ENCODE results near the gene LCLAT1. TPM values are rescaled to one million over a fixed set of nuclear protein-coding genes. Genes with fewer than 3 reads are reported as not detected.

LCLAT1 gene
- total RNA-seq, 4 donors from 2014 or later = 24.9 to 62.9 (median 36.3) TPM

DNA sequence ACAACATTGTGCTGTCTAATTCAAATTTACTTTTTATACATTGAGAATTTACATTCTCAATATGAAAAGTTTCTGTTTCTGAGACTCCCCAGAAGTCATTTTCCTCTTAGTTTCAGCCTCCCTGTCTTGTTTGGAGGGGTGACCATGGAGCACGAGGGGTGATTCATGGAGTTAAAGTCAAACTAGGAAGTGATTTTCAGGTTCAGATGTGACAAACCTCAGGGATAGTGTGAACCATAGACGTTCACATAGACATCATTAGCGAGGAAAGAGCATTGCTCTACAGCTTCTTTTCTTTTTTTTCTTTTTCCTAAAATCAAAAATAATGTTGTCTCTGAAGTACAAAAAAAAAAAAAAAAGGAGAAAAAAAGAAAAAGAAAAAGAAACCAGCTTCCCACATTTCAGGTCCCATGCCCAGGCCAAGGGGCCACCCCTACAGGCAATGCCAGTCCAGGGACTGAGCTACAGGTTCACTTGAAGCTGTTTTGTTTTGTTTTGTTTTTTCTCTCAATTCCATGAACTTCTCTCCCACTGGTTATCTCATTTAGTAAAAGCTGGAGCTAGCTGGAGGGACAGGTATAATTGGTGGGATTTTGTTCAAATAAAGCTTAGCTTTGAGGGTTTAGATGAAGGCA is 18.1 kb upstream of the LCLAT1 start:
- Histone ChIP-seq H3K9me3 (no peaks in the 10 kb centered on the region), H3K27ac (replicated peaks in 1 of 4) (no peak overlapping the region), H3K36me3 (no peaks in the 10 kb centered on the region), H3K27me3 (no peaks in the 10 kb centered on the region), H3K4me3 (no peak overlapping the region), H3K4me1 (peaks cover 0 to 27% (median 19%) of the 10 kb centered on the region in 4 donors)
- intact Hi-C loops (cut with DNase I) = no loop called here
- TF ChIP-seq EP300 (IDR thresholded peaks at IDR 0.05) (no peak), POLR2A (IDR thresholded peaks at IDR 0.05; ENCODE audit: low read depth) (no peak), POLR2AphosphoS5 (IDR thresholded peaks at IDR 0.05) (no peak)
- TF ChIP-seq, protein P1, sequence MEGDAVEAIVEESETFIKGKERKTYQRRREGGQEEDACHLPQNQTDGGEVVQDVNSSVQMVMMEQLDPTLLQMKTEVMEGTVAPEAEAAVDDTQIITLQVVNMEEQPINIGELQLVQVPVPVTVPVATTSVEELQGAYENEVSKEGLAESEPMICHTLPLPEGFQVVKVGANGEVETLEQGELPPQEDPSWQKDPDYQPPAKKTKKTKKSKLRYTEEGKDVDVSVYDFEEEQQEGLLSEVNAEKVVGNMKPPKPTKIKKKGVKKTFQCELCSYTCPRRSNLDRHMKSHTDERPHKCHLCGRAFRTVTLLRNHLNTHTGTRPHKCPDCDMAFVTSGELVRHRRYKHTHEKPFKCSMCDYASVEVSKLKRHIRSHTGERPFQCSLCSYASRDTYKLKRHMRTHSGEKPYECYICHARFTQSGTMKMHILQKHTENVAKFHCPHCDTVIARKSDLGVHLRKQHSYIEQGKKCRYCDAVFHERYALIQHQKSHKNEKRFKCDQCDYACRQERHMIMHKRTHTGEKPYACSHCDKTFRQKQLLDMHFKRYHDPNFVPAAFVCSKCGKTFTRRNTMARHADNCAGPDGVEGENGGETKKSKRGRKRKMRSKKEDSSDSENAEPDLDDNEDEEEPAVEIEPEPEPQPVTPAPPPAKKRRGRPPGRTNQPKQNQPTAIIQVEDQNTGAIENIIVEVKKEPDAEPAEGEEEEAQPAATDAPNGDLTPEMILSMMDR (IDR thresholded peaks at IDR 0.05) = no peak
- DNase-seq (ENCODE audit: extremely low spot score) = no peak
- WGBS = 86% methylated on average over 3 of the region's 3 CpGs

DNA sequence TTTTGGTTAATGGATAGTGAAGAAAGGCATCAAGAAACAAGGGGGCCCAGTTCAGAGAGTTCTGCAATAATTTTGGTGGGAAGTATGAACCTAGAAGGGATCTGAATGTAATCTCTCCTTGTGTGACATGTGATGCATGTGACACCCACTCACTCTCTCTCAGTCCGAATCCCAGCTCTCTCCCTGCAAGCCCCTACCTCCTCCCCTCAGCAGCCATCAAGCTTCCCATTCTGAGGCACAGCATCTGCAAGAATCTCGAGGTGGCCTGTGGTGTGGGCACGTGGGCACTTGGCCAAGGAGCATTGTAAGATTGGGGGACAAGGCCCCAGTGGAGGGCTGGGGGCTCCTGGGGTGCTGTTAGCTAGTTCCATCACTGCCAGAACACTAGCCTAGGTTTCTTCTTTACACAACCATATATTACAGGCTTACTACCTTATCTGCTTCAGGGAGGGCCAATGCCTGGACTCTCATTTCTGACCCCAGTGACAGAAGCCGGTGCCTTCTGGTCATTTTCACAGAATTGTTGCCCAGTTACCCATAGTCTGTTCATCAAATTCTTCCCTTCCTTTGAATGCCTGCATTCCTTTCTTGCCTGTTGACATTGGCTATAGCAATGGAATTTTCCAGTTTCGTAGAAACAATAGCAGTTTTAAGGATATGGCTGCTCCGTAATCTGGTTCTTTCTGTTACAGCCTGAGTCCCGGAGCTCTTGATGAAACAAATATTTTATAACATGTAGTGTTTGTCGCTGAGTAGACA is 13.3 kb upstream of the LCLAT1 start:
- Histone ChIP-seq H3K36me3 (no peaks in the 10 kb centered on the region), H3K4me1 (peaks cover 12 to 15% (median 14%) of the 10 kb centered on the region in 4 donors), H3K27me3 (no peaks in the 10 kb centered on the region), H3K4me3 (no peak overlapping the region), H3K27ac (replicated peaks in 1 of 4) (peak overlapping the region in 3 of 4 donors; percentile 48 to 76 (median 56)), H3K9me3 (no peaks in the 10 kb centered on the region)
- TF ChIP-seq EP300 (IDR thresholded peaks at IDR 0.05) (no peak), POLR2A (IDR thresholded peaks at IDR 0.05; ENCODE audit: low read depth) (no peak), POLR2AphosphoS5 (IDR thresholded peaks at IDR 0.05) (no peak)
- TF ChIP-seq, protein P1 (IDR thresholded peaks at IDR 0.05) = no peak
- DNase-seq (ENCODE audit: extremely low spot score) = no peak
- intact Hi-C loops (cut with DNase I) = no loop called here
- WGBS = 62% methylated on average over 8 of the region's 8 CpGs

DNA sequence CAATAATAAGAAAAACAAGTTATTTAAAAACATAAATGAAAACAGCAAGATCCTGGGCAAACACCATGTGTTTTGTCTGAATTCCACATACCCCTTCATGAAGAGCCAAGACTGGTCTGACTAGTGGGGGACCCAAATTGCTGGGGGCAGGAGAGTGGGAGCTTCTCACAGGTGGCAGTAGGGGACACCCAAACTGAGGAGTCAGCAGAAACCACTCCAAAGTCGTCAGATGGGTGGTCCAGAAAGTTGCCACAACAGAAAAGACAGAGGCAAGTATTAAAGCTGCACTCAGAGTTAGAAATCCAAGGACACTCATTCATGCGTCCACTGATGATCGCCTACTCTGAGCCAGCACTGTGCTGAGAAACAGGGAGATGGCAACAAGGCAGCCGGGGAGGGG is 12.3 kb upstream of the LCLAT1 start:
- Histone ChIP-seq H3K27me3 (no peaks in the 10 kb centered on the region), H3K4me3 (no peak overlapping the region), H3K9me3 (no peaks in the 10 kb centered on the region), H3K36me3 (no peaks in the 10 kb centered on the region), H3K27ac (replicated peaks in 1 of 4) (no peak overlapping the region), H3K4me1 (peaks cover 12 to 15% (median 14%) of the 10 kb centered on the region in 4 donors)
- WGBS = 95% methylated on average over 4 of the region's 4 CpGs
- intact Hi-C loops (cut with DNase I) = no loop called here
- DNase-seq (ENCODE audit: extremely low spot score) = no peak
- no peak for TF ChIP-seq POLR2A (IDR thresholded peaks at IDR 0.05; ENCODE audit: low read depth)
- TF ChIP-seq POLR2AphosphoS5 (IDR thresholded peaks at IDR 0.05) = no peak
- TF ChIP-seq EP300 (IDR thresholded peaks at IDR 0.05) = no peak
- TF ChIP-seq, protein P1 (IDR thresholded peaks at IDR 0.05) = no peak

DNA sequence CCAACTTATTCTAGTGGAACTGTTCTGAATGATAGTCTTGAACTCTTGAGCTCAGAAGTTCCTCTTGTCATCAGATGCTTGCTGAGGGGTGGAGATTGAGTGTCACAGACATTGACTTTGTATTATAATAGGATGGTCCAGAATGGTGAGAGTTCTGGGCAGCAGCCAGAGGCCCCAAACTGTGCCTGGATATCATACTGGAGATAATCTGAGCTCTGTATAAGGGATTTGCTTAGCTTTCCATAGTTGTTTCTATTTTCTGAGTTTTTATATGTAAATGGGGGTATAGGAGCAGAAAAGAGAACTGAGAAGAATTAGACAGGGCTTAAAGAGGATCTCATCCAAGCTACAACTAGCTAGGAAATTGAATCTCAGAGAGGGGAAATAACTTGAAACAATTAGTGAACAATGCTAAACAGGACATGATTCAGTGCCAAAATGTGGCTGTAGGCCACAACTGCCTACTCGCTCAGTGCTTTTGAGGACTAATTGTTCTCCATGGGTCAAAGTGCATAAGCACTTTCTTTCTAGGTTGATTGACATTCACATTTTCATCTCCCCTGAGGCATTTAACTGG is 10.1 kb upstream of the LCLAT1 start:
- intact Hi-C loops (cut with DNase I) = no loop called here
- TF ChIP-seq POLR2A (IDR thresholded peaks at IDR 0.05; ENCODE audit: low read depth) (no peak), EP300 (IDR thresholded peaks at IDR 0.05) (no peak), POLR2AphosphoS5 (IDR thresholded peaks at IDR 0.05) (peak in 1 of 2 donors; percentile 42)
- TF ChIP-seq, protein P1 (IDR thresholded peaks at IDR 0.05) = no peak
- H3K4me1 ChIP-seq = peaks cover 12 to 15% (median 14%) of the 10 kb centered on the region in 4 donors
- 68% methylated on average over 1 of the region's 1 CpG for WGBS
- H3K4me3 ChIP-seq = no peak overlapping the region
- DNase-seq (ENCODE audit: extremely low spot score) = no peak
- peak overlapping the region in 2 of 4 donors; percentile 43 to 48 for H3K27ac ChIP-seq (replicated peaks in 1 of 4)
- H3K27me3 ChIP-seq = no peaks in the 10 kb centered on the region
- H3K9me3 ChIP-seq = no peaks in the 10 kb centered on the region
- no peaks in the 10 kb centered on the region for H3K36me3 ChIP-seq
